WERI-Rb-1 (cell line): ENCODE results near the gene MAD1L1.
A peak's percentile ranks its signal among the peaks of the same experiment; 100 is the strongest.

Source experiments
- DNase-seq: peaks from one replicate; pipeline ENCODE4 v3.0.0-alpha.2; 2020
- H3K27ac ChIP-seq: fragments of 250-450 bp; sonication (Bioruptor Pico); 2 replicates; pipeline ENCODE4 v1.5.1; 2020; ENCODE audit warnings: mild to moderate bottlenecking, moderate library complexity
- H3K27me3 ChIP-seq: fragments of 250-450 bp; sonication (Bioruptor Pico); 2 replicates; pipeline ENCODE4 v1.5.1; 2021; ENCODE audit warnings: mild to moderate bottlenecking, low read depth, moderate library complexity; ENCODE audit not compliant: insufficient read depth, severe bottlenecking
- H3K36me3 ChIP-seq: fragments of 250-450 bp; sonication (Bioruptor Pico); 2 replicates; pipeline ENCODE4 v1.5.1; 2020; ENCODE audit warnings: mild to moderate bottlenecking, moderate library complexity
- H3K4me3 ChIP-seq: 2 replicates; pipeline ENCODE4 v1.5.1; 2011; ENCODE audit warnings: low read depth, mild to moderate bottlenecking, control low read depth, low read length
- H3K9me3 ChIP-seq: fragments of 250-450 bp; sonication (Bioruptor Pico); 2 replicates; pipeline ENCODE4 v1.5.1; 2021; ENCODE audit warnings: mild to moderate bottlenecking, moderate library complexity; ENCODE audit not compliant: severe bottlenecking
- CTCF ChIP-seq: IDR thresholded peaks from 2 replicates; pipeline ENCODE4 v1.5.1; 2011; ENCODE audit warnings: low read depth, mild to moderate bottlenecking, control low read depth, inconsistent platforms, low read length

MAD1L1 gene

GRCh38 chr7:2112261-2113198 is 120.2 kb downstream of the MAD1L1 start:
- no peak overlapping the region for H3K27ac ChIP-seq
- H3K9me3 ChIP-seq = peaks cover 2% of the 10 kb centered on the region
- H3K27me3 ChIP-seq = no peaks in the 10 kb centered on the region
- no peak for TF ChIP-seq CTCF
- H3K4me3 ChIP-seq = no peak overlapping the region
- H3K36me3 ChIP-seq = peaks cover 11% of the 10 kb centered on the region
- no peak for DNase-seq

DNA sequence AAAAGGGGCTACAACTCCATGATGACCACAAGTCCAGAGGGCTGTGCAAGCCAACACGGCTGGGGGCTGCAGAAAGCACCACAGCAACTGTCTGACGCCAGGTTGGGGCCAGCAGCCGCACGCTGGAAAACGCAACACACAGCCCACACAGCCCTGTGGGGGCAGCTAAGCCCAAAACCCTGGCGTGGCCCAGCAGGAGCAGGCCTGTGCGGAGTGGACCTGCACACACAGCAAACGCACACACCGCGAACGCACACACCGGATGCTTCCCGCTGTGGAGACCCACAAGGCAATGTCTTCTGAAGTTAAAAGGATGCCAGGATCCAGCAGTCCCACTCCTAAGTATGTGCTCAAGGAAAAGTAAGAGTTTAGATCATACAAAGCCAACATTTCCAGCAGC is 121.2 kb downstream of the MAD1L1 start:
- Histone ChIP-seq H3K9me3 (peaks cover 2% of the 10 kb centered on the region), H3K27me3 (no peaks in the 10 kb centered on the region), H3K4me3 (no peak overlapping the region), H3K27ac (peak overlapping the region; percentile 90), H3K36me3 (peaks cover 14% of the 10 kb centered on the region)
- TF ChIP-seq CTCF = no peak
- no peak for DNase-seq

DNA sequence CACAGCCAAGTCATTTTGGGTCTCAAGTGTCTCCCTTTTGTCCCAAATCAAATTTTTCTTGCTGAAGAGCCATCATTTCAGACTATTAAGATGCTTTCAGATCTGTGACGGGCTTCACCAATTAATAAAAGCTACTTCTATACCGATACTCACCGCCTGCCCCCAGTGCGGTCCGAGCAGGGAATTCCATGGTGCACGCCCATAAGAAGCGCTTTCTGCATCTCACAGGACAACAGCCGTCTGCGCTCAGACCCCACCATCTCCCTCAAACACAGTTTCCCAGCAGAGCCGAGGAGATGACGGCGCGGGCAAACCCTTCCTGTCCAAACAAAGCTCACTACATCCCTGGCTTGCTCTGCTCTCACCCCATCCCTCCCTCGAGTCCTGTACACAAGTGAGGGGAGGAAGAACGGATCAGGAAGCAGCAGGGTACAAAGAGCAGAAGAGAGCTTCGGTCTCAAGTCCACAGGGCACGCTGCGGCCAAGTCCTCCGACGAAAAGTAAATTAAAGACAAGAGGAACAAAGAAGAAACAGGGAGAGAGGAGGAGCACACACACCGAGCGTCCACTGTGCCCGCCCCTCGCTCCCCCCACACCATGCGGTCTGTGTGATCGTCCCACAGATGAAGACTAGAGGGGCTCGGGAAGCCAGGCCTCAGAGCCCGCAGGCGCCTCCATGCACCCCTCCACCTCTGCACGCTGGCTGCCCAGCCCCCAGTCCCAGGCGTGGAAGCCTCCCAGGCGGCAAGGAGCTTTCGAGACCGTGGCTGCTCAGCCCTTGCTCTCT is 121.9 kb downstream of the MAD1L1 start:
- TF ChIP-seq CTCF = no peak
- Histone ChIP-seq H3K27ac (peak overlapping the region; percentile 90), H3K36me3 (peaks cover 14% of the 10 kb centered on the region), H3K4me3 (no peak overlapping the region), H3K27me3 (no peaks in the 10 kb centered on the region), H3K9me3 (peaks cover 2% of the 10 kb centered on the region)
- DNase-seq = no peak

- no peak overlapping the region for H3K4me3 ChIP-seq
- peak; percentile 86 for DNase-seq
- peak overlapping the region; percentile 90 for H3K27ac ChIP-seq
Observed at GRCh38 chr7:2109936-2110609, 122.7 kb downstream of the MAD1L1 start.

More at GRCh38 chr7:2109936-2110609, 122.7 kb downstream of the MAD1L1 start:
- H3K9me3 ChIP-seq = peaks cover 2% of the 10 kb centered on the region
- H3K27me3 ChIP-seq = no peaks in the 10 kb centered on the region
- no peak for TF ChIP-seq CTCF
- peaks cover 14% of the 10 kb centered on the region for H3K36me3 ChIP-seq
